CD1c-positive myeloid dendritic cell (primary cell): Measurements from ENCODE around the gene ALCAM.
"Not testable (repeated sequence)": the region's sequence is repeated elsewhere in the genome, so short reads cannot be mapped to it uniquely, and the experiment has no call there.

Source experiments
- DNase-seq: peaks from one replicate; pipeline ENCODE4 v3.0.0-alpha.2; 2016; ENCODE audit errors: extremely low spot score

The ALCAM gene

GRCh38 chr3:105584003-105584790 lies 217.5 kb downstream of the ALCAM start:
- no peak for DNase-seq

- DNase-seq = no peak
Measured at GRCh38 chr3:105593315-105593714, 226.6 kb downstream of the ALCAM start.

- no peak for DNase-seq
Measured at GRCh38 chr3:105594219-105594618, 227.5 kb downstream of the ALCAM start.

GRCh38 chr3:105598042-105598796 lies 231.5 kb downstream of the ALCAM start:
- no peak for DNase-seq

- no peak for DNase-seq
Measured at GRCh38 chr3:105599350-105599749, 232.6 kb downstream of the ALCAM start.

- DNase-seq = not testable (repeated sequence)
Measured at GRCh38 chr3:105601756-105602155, 235.0 kb downstream of the ALCAM start.

GRCh38 chr3:105602286-105602685 lies 235.6 kb downstream of the ALCAM start:
- not testable (repeated sequence) for DNase-seq

GRCh38 chr3:105603516-105603915 lies 236.8 kb downstream of the ALCAM start:
- not testable (repeated sequence) for DNase-seq

- DNase-seq = no peak
Measured at GRCh38 chr3:105606016-105606415, 239.3 kb downstream of the ALCAM start.

- no peak for DNase-seq
Measured at GRCh38 chr3:105608623-105609022, 241.9 kb downstream of the ALCAM start.

GRCh38 chr3:105610473-105610872 lies 243.8 kb downstream of the ALCAM start:
- DNase-seq = no peak

GRCh38 chr3:105611304-105612192 lies 244.8 kb downstream of the ALCAM start:
- DNase-seq = no peak

GRCh38 chr3:105613120-105613519 lies 246.4 kb downstream of the ALCAM start:
- DNase-seq = no peak

GRCh38 chr3:105614288-105615030 lies 247.8 kb downstream of the ALCAM start:
- DNase-seq = no peak

- no peak for DNase-seq
Measured at GRCh38 chr3:105615814-105616213, 249.1 kb downstream of the ALCAM start.

- DNase-seq = no peak
Measured at GRCh38 chr3:105616374-105617121, 249.8 kb downstream of the ALCAM start.

- DNase-seq = no peak
Measured at GRCh38 chr3:105618556-105618955, 251.8 kb downstream of the ALCAM start.

GRCh38 chr3:105619651-105620050 lies 252.9 kb downstream of the ALCAM start:
- DNase-seq = no peak

- no peak for DNase-seq
Measured at GRCh38 chr3:105620236-105620635, 253.5 kb downstream of the ALCAM start.

- no peak for DNase-seq
Measured at GRCh38 chr3:105622169-105622568, 255.5 kb downstream of the ALCAM start.
